Femur (tissue), 1 donor: ENCODE data around the gene CHMP4A.
A peak's percentile ranks its signal among the peaks of the same experiment; 100 is the strongest.
"Not testable (repeated sequence)": the region's sequence is repeated elsewhere in the genome, so short reads cannot be mapped to it uniquely, and the experiment has no call there.

Source experiments
- DNase-seq: peaks from one replicate; pipeline ENCODE4 v3.0.0-alpha.2; 2017

CHMP4A gene

GRCh38 chr14:24222987-24223386, 9.7 kb upstream of the CHMP4A start:
- DNase-seq = not testable (repeated sequence)

GRCh38 chr14:24219521-24219920, 6.2 kb upstream of the CHMP4A start:
- no peak for DNase-seq

- DNase-seq = no peak
Observed at GRCh38 chr14:24219080-24219479, 5.8 kb upstream of the CHMP4A start.

GRCh38 chr14:24216876-24217275, 3.6 kb upstream of the CHMP4A start:
- DNase-seq = not testable (repeated sequence)

GRCh38 chr14:24216345-24216699, 3.0 kb upstream of the CHMP4A start:
- DNase-seq = no peak

- DNase-seq = peak; percentile 91
Observed at GRCh38 chr14:24215495-24216344, 2.4 kb upstream of the CHMP4A start, which contains the start of gene MDP1. TSS of gene MDP1 (minus strand) at chr14:24216066. CDS start at chr14:24215955, 111 bp downstream.

- no peak for DNase-seq
Observed at GRCh38 chr14:24213866-24214662, 776 bp upstream of the CHMP4A start.

GRCh38 chr14:24211311-24211710, 2.0 kb downstream of the CHMP4A start:
- DNase-seq = no peak

GRCh38 chr14:24207625-24208024, 5.7 kb downstream of the CHMP4A start:
- DNase-seq = no peak

- no peak for DNase-seq
Observed at GRCh38 chr14:24207104-24207551, 6.2 kb downstream of the CHMP4A start.

GRCh38 chr14:24206260-24207103, 6.8 kb downstream of the CHMP4A start:
- DNase-seq = no peak

GRCh38 chr14:24204163-24205146, 8.8 kb downstream of the CHMP4A start:
- no peak for DNase-seq

- not testable (repeated sequence) for DNase-seq
Observed at GRCh38 chr14:24203249-24203886, 9.9 kb downstream of the CHMP4A start.

- not testable (repeated sequence) for DNase-seq
Observed at GRCh38 chr14:24202538-24202937, 10.8 kb downstream of the CHMP4A start.

- no peak for DNase-seq
Observed at GRCh38 chr14:24198814-24199524, 14.3 kb downstream of the CHMP4A start.

- DNase-seq = no peak
Observed at GRCh38 chr14:24197056-24197450, 16.2 kb downstream of the CHMP4A start.

GRCh38 chr14:24196071-24197055, 16.9 kb downstream of the CHMP4A start:
- no peak for DNase-seq

GRCh38 chr14:24195186-24196070, 17.9 kb downstream of the CHMP4A start, which contains the start of gene TM9SF1:
TSS of gene TM9SF1 (minus strand) at chr14:24195441. CDS start at chr14:24195019, 422 bp downstream.
- DNase-seq = peak; percentile 94
